NCI-H1105 treated with DMSO at 0.1 percent for 48 hours (cell line): ENCODE data around the gene CLDN8.

Source experiments
- DNase-seq: peaks from one replicate; lab custom pipeline; 2025; lab: John Stamatoyannopoulos, UW

The CLDN8 gene

GRCh38 chr21:30206551-30207251 is 9.2 kb downstream of the CLDN8 start:
- DNase-seq = no peak

GRCh38 chr21:30200000-30200399 is 15.9 kb downstream of the CLDN8 start:
- DNase-seq = no peak

- DNase-seq = peak; percentile 43
Observed at GRCh38 chr21:30194701-30195299, 21.1 kb downstream of the CLDN8 start.

- DNase-seq = no peak
Observed at GRCh38 chr21:30193201-30193600, 22.7 kb downstream of the CLDN8 start.

- DNase-seq = no peak
Observed at GRCh38 chr21:30190554-30190953, 25.3 kb downstream of the CLDN8 start.

- no peak for DNase-seq
Observed at GRCh38 chr21:30189773-30190172, 26.1 kb downstream of the CLDN8 start.

GRCh38 chr21:30186242-30186641 is 29.7 kb downstream of the CLDN8 start:
- no peak for DNase-seq

- DNase-seq = no peak
Observed at GRCh38 chr21:30168086-30168485, 47.8 kb downstream of the CLDN8 start.

GRCh38 chr21:30166705-30167104 is 49.2 kb downstream of the CLDN8 start, which contains the start of gene CLDN17:
Gene CLDN17, minus strand, starts transcription at chr21:30166805. Its CDS starts 188 bp downstream, at chr21:30166617.
- no peak for DNase-seq

- no peak for DNase-seq
Observed at GRCh38 chr21:30166171-30166570, 49.7 kb downstream of the CLDN8 start.

GRCh38 chr21:30164796-30165195 is 51.1 kb downstream of the CLDN8 start:
- no peak for DNase-seq
